Thyroid gland (tissue), 4 donors: ENCODE measurements around the gene PPP1R3G. TPM values are rescaled to one million over a fixed set of nuclear protein-coding genes. Genes with fewer than 3 reads are reported as not detected.

Experiments used
- DNase-seq, 2 donors: peaks; one replicate each; pipeline ENCODE4 v3.0.0-alpha.2; 2019
- H3K27ac ChIP-seq, 3 donors: fragments of 200-600 bp; sonication (generic); 1 replicate in 2 of 3; 2 replicates in 1 of 3; pipeline ENCODE4 v1.5.1; 2016 to 2019; ENCODE audit warnings: mild to moderate bottlenecking in 1 of 3, moderate library complexity in 1 of 3
- H3K27me3 ChIP-seq: fragments of 200-600 bp; sonication (generic); one replicate; pipeline ENCODE4 v1.5.1; 2019
- H3K36me3 ChIP-seq, 2 donors: fragments of 200-600 bp; sonication (generic); one replicate each; pipeline ENCODE4 v1.5.1; 2016 to 2019
- H3K4me1 ChIP-seq, 2 donors: fragments of 200-600 bp; sonication (generic); one replicate each; pipeline ENCODE4 v1.5.1; 2017 to 2019
- H3K4me3 ChIP-seq, 3 donors: fragments of 200-600 bp; sonication (generic); replicated peaks in 1 of 3; 1 replicate in 2 of 3; 2 replicates in 1 of 3; pipeline ENCODE4 v1.5.1; 2016; ENCODE audit warnings: mild to moderate bottlenecking in 1 of 3
- H3K9me3 ChIP-seq: fragments of 200-600 bp; sonication (generic); one replicate; pipeline ENCODE4 v1.5.1; 2017
- CTCF ChIP-seq, 6 experiments: fragments of 200-600 bp in 3 of 6; fragments of 450-650 bp in 3 of 6; sonication (generic) in 3 of 6; IDR thresholded peaks; one replicate each; pipeline ENCODE4 v1.5.1; 2016 to 2019; ENCODE audit warnings: antibody characterized with exemption in 6 of 6, mild to moderate bottlenecking in 2 of 6, inconsistent platforms in 1 of 6, moderate library complexity in 1 of 6
- POLR2A ChIP-seq, 2 donors: fragments of 450-650 bp; IDR thresholded peaks; one replicate each; pipeline ENCODE4 v1.6.1; 2017; ENCODE audit warnings: antibody characterized with exemption in 2 of 2, mild to moderate bottlenecking in 2 of 2, moderate library complexity in 1 of 2
- WGBS, 2 donors: methylation state at CpG; one replicate each; pipeline ENCODE4 v1.1.5; 2017; 5-methylcytosine and 5-hydroxymethylcytosine counted together
- intact Hi-C: fragments of 100-400 bp; cut with DNase I; formaldehyde crosslinking; loops from one replicate; pipeline ENCODE4 v1.15.1; 2023
- total RNA-seq, 4 donors: library from RNA; depleted of rRNA; stranded (reverse); fragments of >200 nt; gene quantifications; one replicate each; pipeline ENCODE4 v1.2.3, GENCODE V29; 2016

The PPP1R3G gene
- total RNA-seq, 4 donors from 2014 or later, result 0.78 to 1.6 (median 0.91) TPM

DNA sequence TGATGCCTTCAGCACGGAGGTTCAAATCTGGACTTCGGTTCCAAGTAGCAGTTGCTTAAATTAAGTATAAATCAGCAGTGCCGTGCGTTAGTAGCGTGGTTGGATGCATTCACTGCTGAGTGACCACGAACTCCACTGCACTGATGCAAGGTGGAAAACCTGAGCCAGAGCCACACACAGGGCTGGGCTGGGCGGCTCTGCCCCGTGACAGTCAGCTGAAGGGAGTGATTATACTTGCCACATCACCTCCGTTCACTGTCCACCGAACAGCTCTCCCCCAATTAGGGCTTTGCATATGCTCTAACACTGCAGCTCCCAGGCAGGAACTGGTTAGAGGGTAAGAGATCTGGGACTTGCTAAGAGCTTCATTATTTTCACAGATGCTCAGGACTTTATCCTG lies 22.2 kb downstream of the PPP1R3G start:
- no peaks in the 10 kb centered on the region for H3K9me3 ChIP-seq
- H3K27me3 ChIP-seq, result no peaks in the 10 kb centered on the region
- 89 to 95% methylated on average over 10 of the region's 10 CpGs for WGBS, 2 donors
- H3K4me1 ChIP-seq, result no peaks in the 10 kb centered on the region
- no peak overlapping the region for H3K27ac ChIP-seq
- H3K4me3 ChIP-seq, result no peak overlapping the region
- no peak for TF ChIP-seq POLR2A (IDR thresholded peaks at IDR 0.05)
- no peak for TF ChIP-seq CTCF (IDR thresholded peaks at IDR 0.05)
- no peak for DNase-seq
- no peaks in the 10 kb centered on the region for H3K36me3 ChIP-seq
- intact Hi-C loops, result no loop called here

DNA sequence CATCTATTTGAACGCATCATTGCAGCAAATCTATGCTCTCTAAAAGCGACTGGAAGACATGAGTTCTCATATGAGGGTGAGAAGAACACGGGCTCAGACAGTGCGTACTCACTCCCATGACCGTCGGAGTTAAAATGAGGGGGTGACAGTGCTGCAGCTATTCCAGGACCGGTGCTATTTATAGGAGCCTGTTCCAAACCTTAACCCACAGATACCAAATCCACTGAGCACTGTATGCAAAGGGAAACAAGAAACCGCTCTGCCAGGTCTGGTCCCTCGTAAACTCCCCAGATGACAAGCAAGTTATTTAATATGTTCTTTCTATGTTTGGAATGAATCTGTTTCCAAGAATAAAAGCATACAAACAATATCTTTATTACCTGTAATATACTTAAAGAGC lies 22.9 kb downstream of the PPP1R3G start:
- no peaks in the 10 kb centered on the region for H3K4me1 ChIP-seq
- no peaks in the 10 kb centered on the region for H3K9me3 ChIP-seq
- no peaks in the 10 kb centered on the region for H3K36me3 ChIP-seq
- H3K27me3 ChIP-seq, result no peaks in the 10 kb centered on the region
- 81 to 82% methylated on average over 9 of the region's 9 CpGs for WGBS, 2 donors
- intact Hi-C loops, result no loop called here
- no peak overlapping the region for H3K27ac ChIP-seq
- TF ChIP-seq CTCF (IDR thresholded peaks at IDR 0.05), result no peak
- H3K4me3 ChIP-seq, result no peak overlapping the region
- DNase-seq, result no peak

- Histone ChIP-seq H3K27me3 (no peaks in the 10 kb centered on the region), H3K4me3 (no peak overlapping the region), H3K4me1 (no peaks in the 10 kb centered on the region), H3K9me3 (no peaks in the 10 kb centered on the region), H3K27ac (no peak overlapping the region), H3K36me3 (no peaks in the 10 kb centered on the region)
- WGBS, 2 donors, result 70 to 79% methylated on average over 5 to 6 of the region's 6 CpGs
- TF ChIP-seq CTCF (IDR thresholded peaks at IDR 0.05), result no peak
- no peak for TF ChIP-seq POLR2A (IDR thresholded peaks at IDR 0.05)
- intact Hi-C loops, result no loop called here
- no peak for DNase-seq
Observed at GRCh38 chr6:5108536-5109150, 23.5 kb downstream of the PPP1R3G start.

GRCh38 chr6:5109436-5109835 lies 24.3 kb downstream of the PPP1R3G start:
- DNase-seq, result no peak
- H3K27me3 ChIP-seq, result no peaks in the 10 kb centered on the region
- H3K36me3 ChIP-seq, result no peaks in the 10 kb centered on the region
- no peak overlapping the region for H3K4me3 ChIP-seq
- WGBS, 2 donors, result 93 to 96% methylated on average over 9 to 10 of the region's 10 CpGs
- no peak overlapping the region for H3K27ac ChIP-seq
- TF ChIP-seq POLR2A (IDR thresholded peaks at IDR 0.05) (no peak), CTCF (IDR thresholded peaks at IDR 0.05) (no peak)
- intact Hi-C loops, result no loop called here
- no peaks in the 10 kb centered on the region for H3K4me1 ChIP-seq
- H3K9me3 ChIP-seq, result no peaks in the 10 kb centered on the region

- Histone ChIP-seq H3K4me3 (no peak overlapping the region), H3K36me3 (no peaks in the 10 kb centered on the region), H3K4me1 (no peaks in the 10 kb centered on the region), H3K27me3 (no peaks in the 10 kb centered on the region), H3K9me3 (no peaks in the 10 kb centered on the region), H3K27ac (no peak overlapping the region)
- DNase-seq, result no peak
- WGBS, 2 donors, result 87 to 92% methylated on average over 16 of the region's 16 CpGs
- intact Hi-C loops, result no loop called here
- TF ChIP-seq POLR2A (IDR thresholded peaks at IDR 0.05) (no peak), CTCF (IDR thresholded peaks at IDR 0.05) (no peak)
Observed at GRCh38 chr6:5110246-5110645, 25.1 kb downstream of the PPP1R3G start.
